ENCODE data around the gene COBLL1.

The COBLL1 gene

DNA sequence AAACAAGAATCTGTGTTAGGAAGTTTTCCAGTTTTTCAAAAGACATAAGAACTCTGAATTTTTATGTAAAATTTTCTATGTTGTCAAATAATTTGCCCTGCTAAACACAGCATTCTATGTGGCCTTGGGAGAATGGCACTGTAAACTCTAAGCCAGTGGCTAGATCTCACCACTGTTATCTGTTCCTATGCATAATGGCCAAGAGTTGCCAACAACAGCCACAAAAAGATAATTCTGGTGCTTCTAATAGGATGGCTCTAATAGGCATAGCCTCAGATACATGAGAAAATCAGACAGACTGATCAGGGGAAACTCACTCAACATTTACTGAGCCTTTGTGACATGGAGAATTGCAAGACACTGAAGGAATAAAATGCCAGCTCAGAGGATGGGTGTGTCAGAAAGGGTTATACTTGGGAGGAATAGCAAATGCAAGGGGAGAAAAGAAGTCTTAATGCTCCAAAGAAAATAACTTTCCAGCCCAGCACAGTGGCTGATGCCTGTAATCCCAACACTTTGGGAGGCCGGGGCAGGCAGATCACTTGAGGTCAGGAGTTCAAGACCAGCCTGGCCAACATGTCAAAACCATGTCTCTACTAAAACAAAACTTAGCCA, 63.7 kb downstream of the COBLL1 start:
- no peaks in the 10 kb centered on the region for H3K27me3 ChIP-seq (ENCODE audit: insufficient read depth, low read length)
- no peak overlapping the region for H3K27ac ChIP-seq (ENCODE audit: low read depth, low read length, poor library complexity, severe bottlenecking)
- no peaks in the 10 kb centered on the region for H3K36me3 ChIP-seq (ENCODE audit: insufficient read depth, low read length)
- no peaks in the 10 kb centered on the region for H4K20me1 ChIP-seq (ENCODE audit: insufficient read depth, low read length)
- H3K4me3 ChIP-seq (ENCODE audit: low read depth, low read length, poor library complexity, severe bottlenecking): no peak overlapping the region
- no peaks in the 10 kb centered on the region for H3K9me2 ChIP-seq (ENCODE audit: low read depth, low read length)
- no peaks in the 10 kb centered on the region for H3F3A ChIP-seq (ENCODE audit: insufficient read depth, low read length)
- H3K9ac ChIP-seq (ENCODE audit: low read length): no peak overlapping the region
- H3K79me2 ChIP-seq (ENCODE audit: insufficient read depth, low read length): no peaks in the 10 kb centered on the region
- no peak overlapping the region for H2AFZ ChIP-seq (ENCODE audit: low read length)
- no peak overlapping the region for H3K4me2 ChIP-seq (ENCODE audit: low read length)
- H3K4me1 ChIP-seq (ENCODE audit: insufficient read depth, low read length, severe bottlenecking): no peaks in the 10 kb centered on the region
- TF ChIP-seq, protein P1, sequence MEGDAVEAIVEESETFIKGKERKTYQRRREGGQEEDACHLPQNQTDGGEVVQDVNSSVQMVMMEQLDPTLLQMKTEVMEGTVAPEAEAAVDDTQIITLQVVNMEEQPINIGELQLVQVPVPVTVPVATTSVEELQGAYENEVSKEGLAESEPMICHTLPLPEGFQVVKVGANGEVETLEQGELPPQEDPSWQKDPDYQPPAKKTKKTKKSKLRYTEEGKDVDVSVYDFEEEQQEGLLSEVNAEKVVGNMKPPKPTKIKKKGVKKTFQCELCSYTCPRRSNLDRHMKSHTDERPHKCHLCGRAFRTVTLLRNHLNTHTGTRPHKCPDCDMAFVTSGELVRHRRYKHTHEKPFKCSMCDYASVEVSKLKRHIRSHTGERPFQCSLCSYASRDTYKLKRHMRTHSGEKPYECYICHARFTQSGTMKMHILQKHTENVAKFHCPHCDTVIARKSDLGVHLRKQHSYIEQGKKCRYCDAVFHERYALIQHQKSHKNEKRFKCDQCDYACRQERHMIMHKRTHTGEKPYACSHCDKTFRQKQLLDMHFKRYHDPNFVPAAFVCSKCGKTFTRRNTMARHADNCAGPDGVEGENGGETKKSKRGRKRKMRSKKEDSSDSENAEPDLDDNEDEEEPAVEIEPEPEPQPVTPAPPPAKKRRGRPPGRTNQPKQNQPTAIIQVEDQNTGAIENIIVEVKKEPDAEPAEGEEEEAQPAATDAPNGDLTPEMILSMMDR (IDR thresholded peaks at IDR 0.05; ENCODE audit: low read length): no peak
- no peak for TF ChIP-seq EZH2 (IDR thresholded peaks at IDR 0.05; ENCODE audit: borderline replicate concordance, low read length)
- no peaks in the 10 kb centered on the region for H3K9me3 ChIP-seq (ENCODE audit: low read length)

DNA sequence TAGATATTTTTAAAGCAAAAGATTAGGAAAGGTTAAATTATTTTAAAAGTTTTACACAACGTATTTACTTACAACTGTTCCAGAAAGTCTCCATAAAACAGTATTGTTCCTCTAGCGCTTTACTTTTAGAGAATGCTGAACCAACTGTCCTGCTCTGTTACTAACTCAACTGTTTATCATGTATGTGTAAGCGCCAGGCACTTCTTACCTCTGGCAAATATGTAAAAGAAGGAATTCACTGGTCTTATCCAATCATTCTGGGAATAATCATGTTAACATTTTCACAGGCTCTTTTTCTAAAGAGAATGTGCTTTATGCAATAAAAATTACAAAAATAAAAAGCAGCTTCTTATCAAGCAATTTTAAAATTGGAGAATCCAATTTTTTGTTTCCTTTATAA, 68.0 kb downstream of the COBLL1 start:
- no peaks in the 10 kb centered on the region for H3K27me3 ChIP-seq (ENCODE audit: insufficient read depth, low read length)
- no peak for TF ChIP-seq EZH2 (IDR thresholded peaks at IDR 0.05; ENCODE audit: borderline replicate concordance, low read length)
- TF ChIP-seq, protein P1 (IDR thresholded peaks at IDR 0.05; ENCODE audit: low read length): no peak
- H3K4me1 ChIP-seq (ENCODE audit: insufficient read depth, low read length, severe bottlenecking): no peaks in the 10 kb centered on the region
- no peaks in the 10 kb centered on the region for H3K79me2 ChIP-seq (ENCODE audit: insufficient read depth, low read length)
- no peak overlapping the region for H3K4me2 ChIP-seq (ENCODE audit: low read length)
- H3K9me3 ChIP-seq (ENCODE audit: low read length): no peaks in the 10 kb centered on the region
- no peak overlapping the region for H2AFZ ChIP-seq (ENCODE audit: low read length)
- no peak overlapping the region for H3K4me3 ChIP-seq (ENCODE audit: low read depth, low read length, poor library complexity, severe bottlenecking)
- no peaks in the 10 kb centered on the region for H3K36me3 ChIP-seq (ENCODE audit: insufficient read depth, low read length)
- H3F3A ChIP-seq (ENCODE audit: insufficient read depth, low read length): no peaks in the 10 kb centered on the region
- no peaks in the 10 kb centered on the region for H3K9me2 ChIP-seq (ENCODE audit: low read depth, low read length)
- H3K27ac ChIP-seq (ENCODE audit: low read depth, low read length, poor library complexity, severe bottlenecking): no peak overlapping the region
- H4K20me1 ChIP-seq (ENCODE audit: insufficient read depth, low read length): no peaks in the 10 kb centered on the region
- no peak overlapping the region for H3K9ac ChIP-seq (ENCODE audit: low read length)

DNA sequence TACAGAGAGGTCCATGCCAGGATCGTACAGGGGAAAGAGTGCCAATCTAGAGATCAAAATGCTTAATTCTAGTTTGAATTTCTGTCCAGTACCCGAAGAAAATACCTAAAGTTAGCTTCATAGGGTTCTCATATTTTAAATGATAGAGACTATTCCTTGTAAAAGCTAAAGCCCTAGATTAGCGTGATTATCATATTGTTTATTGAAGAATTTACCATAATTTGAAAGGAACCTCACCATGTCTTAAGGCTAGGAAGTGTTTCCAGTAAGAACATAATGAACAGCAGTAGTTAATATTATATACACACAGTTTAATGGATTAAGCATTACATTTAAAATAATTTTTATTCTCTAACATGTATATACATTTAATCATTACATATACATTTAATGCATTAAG, 68.5 kb downstream of the COBLL1 start:
- no peaks in the 10 kb centered on the region for H3K9me2 ChIP-seq (ENCODE audit: low read depth, low read length)
- H3K9me3 ChIP-seq (ENCODE audit: low read length): no peaks in the 10 kb centered on the region
- no peaks in the 10 kb centered on the region for H3K4me1 ChIP-seq (ENCODE audit: insufficient read depth, low read length, severe bottlenecking)
- H3K4me2 ChIP-seq (ENCODE audit: low read length): no peak overlapping the region
- no peaks in the 10 kb centered on the region for H3F3A ChIP-seq (ENCODE audit: insufficient read depth, low read length)
- H3K9ac ChIP-seq (ENCODE audit: low read length): no peak overlapping the region
- H3K27me3 ChIP-seq (ENCODE audit: insufficient read depth, low read length): no peaks in the 10 kb centered on the region
- H3K27ac ChIP-seq (ENCODE audit: low read depth, low read length, poor library complexity, severe bottlenecking): no peak overlapping the region
- H3K4me3 ChIP-seq (ENCODE audit: low read depth, low read length, poor library complexity, severe bottlenecking): no peak overlapping the region
- H3K36me3 ChIP-seq (ENCODE audit: insufficient read depth, low read length): no peaks in the 10 kb centered on the region
- no peak overlapping the region for H2AFZ ChIP-seq (ENCODE audit: low read length)
- no peaks in the 10 kb centered on the region for H3K79me2 ChIP-seq (ENCODE audit: insufficient read depth, low read length)
- TF ChIP-seq EZH2 (IDR thresholded peaks at IDR 0.05; ENCODE audit: borderline replicate concordance, low read length): no peak
- TF ChIP-seq, protein P1 (IDR thresholded peaks at IDR 0.05; ENCODE audit: low read length): no peak
- H4K20me1 ChIP-seq (ENCODE audit: insufficient read depth, low read length): no peaks in the 10 kb centered on the region

Measured in OCI-LY1 (cell line).